ENCODE measurements around the gene ZNF521. TPM values are rescaled to one million over a fixed set of nuclear protein-coding genes. Genes with fewer than 3 reads are reported as not detected.

The ZNF521 gene
- total RNA-seq, 1 experiment from 2014 or later = not detected

DNA sequence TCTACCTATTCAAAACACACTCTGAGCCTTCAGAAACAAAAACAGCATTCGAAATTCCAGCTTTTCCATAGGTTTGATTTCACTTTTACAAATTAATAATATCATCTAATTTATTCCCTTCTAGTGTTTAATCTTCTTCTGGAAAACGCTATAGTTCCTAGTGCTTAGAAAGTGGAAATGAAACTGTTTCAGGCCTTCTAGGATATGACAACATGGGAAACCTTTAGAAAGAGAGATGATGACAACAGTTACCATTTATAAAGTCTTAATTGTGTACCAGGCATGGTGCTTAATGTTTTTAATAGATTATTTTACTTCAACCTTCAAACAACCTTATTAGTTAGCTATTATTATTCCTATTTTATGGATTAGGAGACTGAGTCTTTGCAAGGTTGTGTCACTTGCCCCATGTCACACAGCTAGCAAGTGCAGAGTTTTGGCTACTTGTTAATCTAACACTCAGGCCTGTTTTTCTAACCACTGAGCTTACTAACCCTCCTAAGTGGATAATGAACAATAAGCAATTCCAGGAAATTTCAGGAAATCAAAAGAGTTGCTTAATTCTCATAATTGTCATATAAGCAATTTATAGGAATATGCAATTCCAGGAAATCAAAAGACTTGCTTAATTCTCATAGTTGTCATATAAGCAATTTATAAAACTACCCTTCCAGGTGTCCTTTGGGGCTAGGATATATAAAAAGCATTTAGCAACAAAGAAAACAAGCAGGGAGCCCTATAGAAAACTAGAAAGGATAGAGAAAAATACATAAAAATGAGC is 206.0 kb downstream of the ZNF521 start:
- Histone ChIP-seq H3K36me3 (ENCODE audit: insufficient read depth, low read length) (no peaks in the 10 kb centered on the region), H3K9me3 (ENCODE audit: low read length) (no peaks in the 10 kb centered on the region), H3K4me2 (ENCODE audit: low read depth, low read length, poor library complexity, severe bottlenecking) (no peak overlapping the region), H3K4me3 (ENCODE audit: low read length) (no peak overlapping the region), H3K27me3 (ENCODE audit: low read length) (no peaks in the 10 kb centered on the region), H3K9ac (ENCODE audit: low read length) (no peak overlapping the region), H3K4me1 (ENCODE audit: low read length) (no peaks in the 10 kb centered on the region), H3K79me2 (ENCODE audit: low read length) (no peaks in the 10 kb centered on the region), H3K9me2 (replicated peaks; ENCODE audit: insufficient read depth, low read length) (no peaks in the 10 kb centered on the region), H3K27ac (ENCODE audit: low read length) (no peak overlapping the region), H4K20me1 (ENCODE audit: insufficient read depth, low read depth, low read length) (no peaks in the 10 kb centered on the region), H2AFZ (ENCODE audit: low read length) (no peak overlapping the region)
- no peak for DNase-seq

DNA sequence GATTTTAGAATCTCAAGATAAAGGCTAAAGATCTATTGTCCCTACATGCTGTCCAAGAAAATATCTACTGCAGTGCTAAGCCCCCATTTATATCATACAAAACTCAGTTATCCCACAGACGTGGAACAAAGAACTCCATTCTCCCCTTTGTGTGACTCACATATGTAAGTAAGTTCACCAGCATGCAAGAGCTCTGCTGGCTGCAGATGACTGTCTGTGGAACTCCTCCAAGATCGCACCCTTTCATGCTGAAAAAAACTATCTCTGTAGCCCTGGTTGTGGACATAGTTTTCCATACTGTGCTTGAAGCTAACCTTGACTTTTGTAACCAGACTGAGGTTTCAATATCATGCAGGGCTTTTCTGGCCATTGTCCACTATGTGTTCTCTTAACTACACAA is 207.1 kb downstream of the ZNF521 start:
- H3K4me3 ChIP-seq (ENCODE audit: low read length) = no peak overlapping the region
- no peaks in the 10 kb centered on the region for H3K9me3 ChIP-seq (ENCODE audit: low read length)
- no peak overlapping the region for H3K9ac ChIP-seq (ENCODE audit: low read length)
- H2AFZ ChIP-seq (ENCODE audit: low read length) = no peak overlapping the region
- H3K79me2 ChIP-seq (ENCODE audit: low read length) = no peaks in the 10 kb centered on the region
- no peak overlapping the region for H3K4me2 ChIP-seq (ENCODE audit: low read depth, low read length, poor library complexity, severe bottlenecking)
- no peaks in the 10 kb centered on the region for H4K20me1 ChIP-seq (ENCODE audit: insufficient read depth, low read depth, low read length)
- no peak for DNase-seq
- H3K9me2 ChIP-seq (replicated peaks; ENCODE audit: insufficient read depth, low read length) = no peaks in the 10 kb centered on the region
- no peak overlapping the region for H3K27ac ChIP-seq (ENCODE audit: low read length)
- no peaks in the 10 kb centered on the region for H3K4me1 ChIP-seq (ENCODE audit: low read length)
- H3K27me3 ChIP-seq (ENCODE audit: low read length) = no peaks in the 10 kb centered on the region
- H3K36me3 ChIP-seq (ENCODE audit: insufficient read depth, low read length) = no peaks in the 10 kb centered on the region

DNA sequence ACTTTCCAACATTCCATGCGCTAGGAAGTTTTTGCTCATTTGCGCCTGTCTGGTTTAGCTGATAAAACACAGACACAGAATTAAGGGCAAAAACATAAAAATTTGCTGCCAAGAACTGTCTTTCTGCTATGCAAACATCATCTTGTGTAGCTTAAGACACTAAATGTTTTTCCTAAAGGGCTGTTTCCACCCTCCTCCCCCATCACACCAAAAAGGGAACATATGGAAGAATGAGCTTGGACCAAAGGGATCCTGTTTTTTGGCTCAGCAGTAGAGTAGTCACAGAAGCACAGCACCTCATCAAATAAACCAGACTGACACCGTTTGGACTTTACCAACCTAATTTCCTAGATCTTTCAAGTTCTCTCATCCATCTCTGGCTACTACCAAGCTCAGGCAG is 210.1 kb downstream of the ZNF521 start:
- Histone ChIP-seq H3K4me1 (ENCODE audit: low read length) (no peaks in the 10 kb centered on the region), H3K79me2 (ENCODE audit: low read length) (no peaks in the 10 kb centered on the region), H3K9me3 (ENCODE audit: low read length) (no peaks in the 10 kb centered on the region), H3K27me3 (ENCODE audit: low read length) (no peaks in the 10 kb centered on the region), H3K4me3 (ENCODE audit: low read length) (no peak overlapping the region), H3K36me3 (ENCODE audit: insufficient read depth, low read length) (no peaks in the 10 kb centered on the region), H3K9ac (ENCODE audit: low read length) (no peak overlapping the region), H3K9me2 (replicated peaks; ENCODE audit: insufficient read depth, low read length) (no peaks in the 10 kb centered on the region), H4K20me1 (ENCODE audit: insufficient read depth, low read depth, low read length) (no peaks in the 10 kb centered on the region), H3K27ac (ENCODE audit: low read length) (no peak overlapping the region), H3K4me2 (ENCODE audit: low read depth, low read length, poor library complexity, severe bottlenecking) (no peak overlapping the region), H2AFZ (ENCODE audit: low read length) (no peak overlapping the region)
- DNase-seq = no peak

DNA sequence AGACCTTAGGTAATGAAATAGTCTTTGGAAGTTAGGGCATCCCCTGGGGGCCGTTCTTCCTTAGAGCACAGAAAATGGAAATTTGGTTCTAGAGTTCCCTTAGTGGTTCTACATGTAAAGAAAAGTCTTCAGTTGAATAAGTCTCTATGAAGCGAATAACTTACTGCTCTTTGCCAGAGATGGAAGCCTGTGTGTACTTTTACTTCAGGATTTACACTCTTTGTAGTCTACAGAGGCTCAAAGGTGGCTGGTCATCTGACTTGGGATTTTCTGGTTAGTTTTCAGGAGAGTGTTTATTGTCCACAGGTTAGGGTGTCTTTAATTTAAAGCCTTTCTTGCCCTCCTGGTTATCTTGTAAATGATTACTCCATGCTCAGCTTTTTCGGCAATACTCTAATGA is 210.6 kb downstream of the ZNF521 start:
- Histone ChIP-seq H3K4me2 (ENCODE audit: low read depth, low read length, poor library complexity, severe bottlenecking) (no peak overlapping the region), H4K20me1 (ENCODE audit: insufficient read depth, low read depth, low read length) (no peaks in the 10 kb centered on the region), H3K4me3 (ENCODE audit: low read length) (no peak overlapping the region), H3K27me3 (ENCODE audit: low read length) (no peaks in the 10 kb centered on the region), H3K79me2 (ENCODE audit: low read length) (no peaks in the 10 kb centered on the region), H3K27ac (ENCODE audit: low read length) (no peak overlapping the region), H3K9ac (ENCODE audit: low read length) (no peak overlapping the region), H3K9me3 (ENCODE audit: low read length) (no peaks in the 10 kb centered on the region), H3K4me1 (ENCODE audit: low read length) (no peaks in the 10 kb centered on the region), H2AFZ (ENCODE audit: low read length) (no peak overlapping the region), H3K9me2 (replicated peaks; ENCODE audit: insufficient read depth, low read length) (no peaks in the 10 kb centered on the region), H3K36me3 (ENCODE audit: insufficient read depth, low read length) (no peaks in the 10 kb centered on the region)
- DNase-seq = no peak

- H3K36me3 ChIP-seq (ENCODE audit: insufficient read depth, low read length) = no peaks in the 10 kb centered on the region
- no peaks in the 10 kb centered on the region for H3K9me3 ChIP-seq (ENCODE audit: low read length)
- H3K4me2 ChIP-seq (ENCODE audit: low read depth, low read length, poor library complexity, severe bottlenecking) = no peak overlapping the region
- no peaks in the 10 kb centered on the region for H3K79me2 ChIP-seq (ENCODE audit: low read length)
- no peaks in the 10 kb centered on the region for H3K4me1 ChIP-seq (ENCODE audit: low read length)
- no peak overlapping the region for H3K4me3 ChIP-seq (ENCODE audit: low read length)
- H4K20me1 ChIP-seq (ENCODE audit: insufficient read depth, low read depth, low read length) = no peaks in the 10 kb centered on the region
- no peak overlapping the region for H3K9ac ChIP-seq (ENCODE audit: low read length)
- H3K27me3 ChIP-seq (ENCODE audit: low read length) = no peaks in the 10 kb centered on the region
- no peak overlapping the region for H3K27ac ChIP-seq (ENCODE audit: low read length)
- no peaks in the 10 kb centered on the region for H3K9me2 ChIP-seq (replicated peaks; ENCODE audit: insufficient read depth, low read length)
- DNase-seq = no peak
- no peak overlapping the region for H2AFZ ChIP-seq (ENCODE audit: low read length)
These were observed 211.0 kb downstream of the ZNF521 start for GRCh38 chr18:25140962-25141308.

DNA sequence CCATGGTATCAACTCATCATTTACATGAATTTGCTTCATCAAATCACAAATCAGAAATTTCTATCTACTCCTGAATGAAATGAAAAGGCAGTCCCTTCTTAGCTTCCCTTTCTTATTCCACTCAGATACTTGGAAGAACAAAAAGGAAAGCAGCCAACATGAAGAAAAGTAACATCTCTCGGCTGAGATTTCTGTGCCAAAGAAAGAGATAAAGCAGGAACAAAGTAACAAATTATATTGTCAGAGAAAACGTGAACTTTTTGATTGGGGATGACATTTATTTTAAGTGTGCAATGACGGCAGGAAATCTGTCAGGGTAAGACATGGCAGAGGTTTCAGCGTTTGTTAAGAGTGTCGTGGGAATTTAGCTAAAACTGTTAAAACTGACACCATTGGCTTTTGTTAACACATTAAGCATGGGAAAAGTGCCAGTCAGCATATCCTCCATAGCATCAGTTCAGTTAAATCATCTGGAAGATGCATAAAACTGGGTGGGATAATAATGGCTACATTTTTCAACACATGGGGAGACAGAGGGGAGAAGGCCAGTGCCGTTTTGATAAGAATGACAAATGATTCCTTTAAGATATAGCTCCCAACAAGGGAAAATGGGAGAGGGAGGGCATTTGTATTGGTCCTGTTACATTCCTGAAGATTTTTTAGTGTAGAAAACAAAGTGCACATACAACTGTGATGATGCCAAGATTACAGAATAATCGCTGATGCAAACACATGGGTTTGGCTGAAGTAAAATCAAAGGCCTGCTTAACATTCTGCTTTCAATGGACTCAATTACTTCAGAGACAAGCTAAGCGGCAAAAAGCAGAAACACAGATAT is 211.6 kb downstream of the ZNF521 start:
- Histone ChIP-seq H2AFZ (ENCODE audit: low read length) (no peak overlapping the region), H3K27me3 (ENCODE audit: low read length) (no peaks in the 10 kb centered on the region), H3K79me2 (ENCODE audit: low read length) (no peaks in the 10 kb centered on the region), H3K27ac (ENCODE audit: low read length) (no peak overlapping the region), H3K4me3 (ENCODE audit: low read length) (no peak overlapping the region), H4K20me1 (ENCODE audit: insufficient read depth, low read depth, low read length) (no peaks in the 10 kb centered on the region), H3K9me2 (replicated peaks; ENCODE audit: insufficient read depth, low read length) (no peaks in the 10 kb centered on the region), H3K9ac (ENCODE audit: low read length) (no peak overlapping the region), H3K9me3 (ENCODE audit: low read length) (no peaks in the 10 kb centered on the region), H3K36me3 (ENCODE audit: insufficient read depth, low read length) (no peaks in the 10 kb centered on the region), H3K4me1 (ENCODE audit: low read length) (no peaks in the 10 kb centered on the region), H3K4me2 (ENCODE audit: low read depth, low read length, poor library complexity, severe bottlenecking) (no peak overlapping the region)
- no peak for DNase-seq

- Histone ChIP-seq H4K20me1 (ENCODE audit: insufficient read depth, low read depth, low read length) (no peaks in the 10 kb centered on the region), H3K27ac (ENCODE audit: low read length) (no peak overlapping the region), H3K4me3 (ENCODE audit: low read length) (no peak overlapping the region), H3K9me2 (replicated peaks; ENCODE audit: insufficient read depth, low read length) (no peaks in the 10 kb centered on the region), H2AFZ (ENCODE audit: low read length) (no peak overlapping the region), H3K79me2 (ENCODE audit: low read length) (no peaks in the 10 kb centered on the region), H3K36me3 (ENCODE audit: insufficient read depth, low read length) (no peaks in the 10 kb centered on the region), H3K9ac (ENCODE audit: low read length) (no peak overlapping the region), H3K4me2 (ENCODE audit: low read depth, low read length, poor library complexity, severe bottlenecking) (no peak overlapping the region), H3K27me3 (ENCODE audit: low read length) (no peaks in the 10 kb centered on the region), H3K4me1 (ENCODE audit: low read length) (no peaks in the 10 kb centered on the region), H3K9me3 (ENCODE audit: low read length) (no peaks in the 10 kb centered on the region)
- no peak for DNase-seq
These were observed 214.8 kb downstream of the ZNF521 start for GRCh38 chr18:25137197-25137472.

DNA sequence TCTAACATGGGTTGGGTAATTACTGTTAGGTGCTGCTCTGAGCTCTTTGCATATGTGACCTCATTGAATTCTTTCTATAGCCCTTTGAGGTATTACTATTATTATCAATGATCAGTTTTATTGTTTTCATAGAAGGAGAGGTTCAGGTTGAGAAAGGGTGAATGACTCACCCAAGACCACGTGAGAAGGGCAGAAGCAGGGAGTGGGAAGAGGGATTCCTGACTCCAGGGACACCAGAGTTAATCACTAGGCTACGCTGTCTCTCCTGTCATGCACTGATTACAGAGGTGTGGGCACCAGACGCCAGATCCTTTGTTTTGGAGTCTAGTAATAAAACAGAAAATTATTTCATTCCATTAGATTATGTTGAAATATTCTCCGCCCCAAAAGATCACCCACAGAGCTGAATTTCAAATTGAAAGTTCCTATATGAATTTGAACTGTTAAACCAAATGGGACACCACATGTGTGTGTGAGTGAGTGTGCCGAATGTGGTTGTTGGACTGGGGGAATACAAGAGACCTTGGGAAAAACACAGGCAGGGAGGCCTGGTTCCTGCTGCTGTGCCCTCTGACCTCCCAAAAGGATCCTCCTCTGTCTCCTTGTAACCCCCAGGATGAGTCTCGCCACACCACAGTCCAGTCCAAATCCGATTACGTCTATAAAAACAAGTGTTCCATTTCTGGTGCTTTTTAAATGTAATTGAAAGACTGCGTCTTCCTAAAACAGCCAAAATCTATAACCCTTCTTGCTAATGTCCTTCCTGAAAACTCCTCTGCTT is 215.4 kb downstream of the ZNF521 start:
- Histone ChIP-seq H3K9me2 (replicated peaks; ENCODE audit: insufficient read depth, low read length) (no peaks in the 10 kb centered on the region), H3K79me2 (ENCODE audit: low read length) (no peaks in the 10 kb centered on the region), H3K4me2 (ENCODE audit: low read depth, low read length, poor library complexity, severe bottlenecking) (no peak overlapping the region), H3K27me3 (ENCODE audit: low read length) (no peaks in the 10 kb centered on the region), H3K4me3 (ENCODE audit: low read length) (no peak overlapping the region), H3K4me1 (ENCODE audit: low read length) (no peaks in the 10 kb centered on the region), H3K36me3 (ENCODE audit: insufficient read depth, low read length) (no peaks in the 10 kb centered on the region), H4K20me1 (ENCODE audit: insufficient read depth, low read depth, low read length) (no peaks in the 10 kb centered on the region), H3K9me3 (ENCODE audit: low read length) (no peaks in the 10 kb centered on the region), H3K9ac (ENCODE audit: low read length) (no peak overlapping the region), H2AFZ (ENCODE audit: low read length) (no peak overlapping the region), H3K27ac (ENCODE audit: low read length) (no peak overlapping the region)
- no peak for DNase-seq
